HCT116 (cell line): ENCODE data around the gene CSTA. TPM values are rescaled to one million over a fixed set of nuclear protein-coding genes. Genes with fewer than 3 reads are reported as not detected.

Experiments
- ATAC-seq: fragments of 200-7000 bp; cut with Tn5 transposase; 2 replicates; pipeline ENCODE4 v1.9.1; 2020; ENCODE audit warnings: mild to moderate bottlenecking, moderate library complexity
- BruUV-seq: library from RNA; stranded (reverse); fragments of 400-500 nt; replicated peaks from 2 replicates; lab custom pipeline; 2021; lab: Mats Ljungman, UMichigan
- CTCF ChIA-PET: fragments of 300-600 bp; sonication (Branson Sonifier 250); formaldehyde crosslinking; loops from one replicate; lab custom pipeline; 2021; ENCODE audit warnings: antibody characterized with exemption; lab: Charles Lee
- POLR2A ChIA-PET: fragments of 300-600, 350-600 bp; sonication (Branson Sonifier 250); formaldehyde crosslinking; loops from one replicate; lab custom pipeline; 2021; ENCODE audit warnings: antibody characterized with exemption; lab: Charles Lee
- RAD21 ChIA-PET, 2 experiments: fragments of 300-600 bp; sonication (Branson Sonifier 250); formaldehyde crosslinking; loops; one replicate each; lab custom pipeline; 2023; ENCODE audit warnings: low total read pairs in 2 of 2; ENCODE audit not compliant: uncharacterized antibody in 2 of 2, unreplicated experiment in 2 of 2, low non-redundant PET in 1 of 2; lab: Charles Lee
- DNase-seq: peaks from one replicate; pipeline ENCODE4 v3.0.0-alpha.2; 2010; ENCODE audit warnings: low read depth, low spot score
- H2AFZ ChIP-seq: fragments of 200-600 bp; shearing (Covaris generic), sonication (generic); 2 replicates; pipeline ENCODE4 v1.6.1; 2017; ENCODE audit warnings: low read depth, mixed run types, mixed read lengths, antibody characterized with exemption, low read length; ENCODE audit not compliant: poor library complexity, severe bottlenecking
- H3K27ac ChIP-seq: 2 replicates; pipeline ENCODE4 v1.5.1; 2012; ENCODE audit warnings: low read depth, low read length
- H3K27me3 ChIP-seq: fragments of 200-600 bp; sonication (generic); 2 replicates; pipeline ENCODE4 v1.6.1; 2016; ENCODE audit warnings: mixed run types, low read length, mixed read lengths; ENCODE audit not compliant: insufficient read depth
- H3K36me3 ChIP-seq, 2 experiments: fragments of 200-500 bp in 1 of 2; fragments of 200-600 bp in 1 of 2; sonication (Bioruptor generic) in 1 of 2; sonication (generic) in 1 of 2; 2 replicates each; pipeline versions ENCODE4 v1.5.1 to v1.6.1; 2014 to 2016; ENCODE audit warnings: low read length in 2 of 2, inconsistent platforms in 1 of 2, mixed read lengths in 1 of 2, mixed run types in 1 of 2; ENCODE audit not compliant: insufficient read depth in 2 of 2, control insufficient read depth in 1 of 2
- H3K4me1 ChIP-seq, 2 experiments: fragments of 200-600 bp in 1 of 2; sonication (generic) in 1 of 2; 2 replicates each; pipeline versions ENCODE4 v1.5.1 to v1.6.1; 2012 to 2017; ENCODE audit warnings: low read length in 2 of 2, inconsistent platforms in 1 of 2, mild to moderate bottlenecking in 1 of 2, mixed read lengths in 1 of 2, mixed run types in 1 of 2, moderate library complexity in 1 of 2; ENCODE audit not compliant: insufficient read depth in 2 of 2, control insufficient read depth in 1 of 2
- H3K4me2 ChIP-seq: fragments of 200-600 bp; sonication (generic); 2 replicates; pipeline ENCODE4 v1.6.1; 2017; ENCODE audit warnings: mixed run types, low read length, mixed read lengths
- H3K4me3 ChIP-seq, 2 experiments: fragments of 200-600 bp in 1 of 2; sonication (generic) in 1 of 2; replicated peaks in 1 of 2; 2 replicates each; pipeline ENCODE4 v1.5.1; 2011 to 2016; ENCODE audit warnings: low read length in 2 of 2, control low read depth in 1 of 2, low read depth in 1 of 2, mild to moderate bottlenecking in 1 of 2, mixed read lengths in 1 of 2, mixed run types in 1 of 2
- H3K79me2 ChIP-seq: fragments of 200-600 bp; sonication (generic); 2 replicates; pipeline ENCODE4 v1.6.1; 2017; ENCODE audit warnings: mild to moderate bottlenecking, mixed run types, low read length, moderate library complexity, mixed read lengths; ENCODE audit not compliant: insufficient read depth
- H3K9ac ChIP-seq: fragments of 200-600 bp; sonication (generic); 2 replicates; pipeline ENCODE4 v1.6.1; 2016; ENCODE audit warnings: low read length, mixed read lengths
- H3K9me2 ChIP-seq: fragments of 200-600 bp; sonication (generic), shearing (Covaris generic); 2 replicates; pipeline ENCODE4 v1.6.1; 2017; ENCODE audit warnings: mixed run types, mild to moderate bottlenecking, moderate library complexity; ENCODE audit not compliant: insufficient read depth
- H3K9me3 ChIP-seq, 2 experiments: fragments of 200-500 bp in 1 of 2; fragments of 200-600 bp in 1 of 2; sonication (Bioruptor generic) in 1 of 2; sonication (generic) in 1 of 2; 2 replicates each; pipeline ENCODE4 v1.6.1; 2014 to 2017; ENCODE audit warnings: low read length in 2 of 2, mixed read lengths in 2 of 2, inconsistent platforms in 1 of 2, low read depth in 1 of 2, mild to moderate bottlenecking in 1 of 2, mixed run types in 1 of 2, moderate library complexity in 1 of 2; ENCODE audit not compliant: control insufficient read depth in 1 of 2, insufficient read depth in 1 of 2
- H4K20me1 ChIP-seq: fragments of 200-600 bp; sonication (generic), shearing (Covaris generic); 2 replicates; pipeline ENCODE4 v1.6.1; 2017; ENCODE audit warnings: mixed run types, mild to moderate bottlenecking, moderate library complexity; ENCODE audit not compliant: insufficient read depth
- CBX3 ChIP-seq: IDR thresholded peaks from 2 replicates; pipeline ENCODE4 v1.6.1; 2012; ENCODE audit warnings: low read depth
- CEBPB ChIP-seq: IDR thresholded peaks from 2 replicates; pipeline ENCODE4 v1.6.1; 2012; ENCODE audit warnings: low read depth
- EGR1 ChIP-seq: IDR thresholded peaks from 2 replicates; pipeline ENCODE4 v1.6.1; 2012; ENCODE audit warnings: low read depth
- ELF1 ChIP-seq: IDR thresholded peaks from 2 replicates; pipeline ENCODE4 v1.6.1; 2012; ENCODE audit warnings: low read depth, borderline replicate concordance
- EZH2 ChIP-seq: fragments of 200-600 bp; sonication (generic); IDR thresholded peaks from 2 replicates; pipeline ENCODE4 v1.6.1; 2017; ENCODE audit warnings: antibody characterized with exemption, mixed run types
- EZH2phosphoT487 ChIP-seq: fragments of 200-600 bp; IDR thresholded peaks from 2 replicates; pipeline ENCODE4 v1.6.1; 2018; ENCODE audit warnings: antibody characterized with exemption, borderline replicate concordance
- FOSL1 ChIP-seq: IDR thresholded peaks from 2 replicates; pipeline ENCODE4 v1.6.1; 2012; ENCODE audit warnings: low read depth
- JUND ChIP-seq: IDR thresholded peaks from 2 replicates; pipeline ENCODE4 v1.6.1; 2012
- POLR2AphosphoS5 ChIP-seq: IDR thresholded peaks from 2 replicates; pipeline ENCODE4 v1.6.1; 2011; ENCODE audit warnings: mild to moderate bottlenecking, low read depth, low read length, moderate library complexity
- RAD21 ChIP-seq: IDR thresholded peaks from 2 replicates; pipeline ENCODE4 v1.6.1; 2012; ENCODE audit warnings: low read depth, mild to moderate bottlenecking
- SIN3A ChIP-seq: IDR thresholded peaks from 2 replicates; pipeline ENCODE4 v1.6.1; 2012; ENCODE audit warnings: low read depth
- SP1 ChIP-seq: IDR thresholded peaks from 2 replicates; pipeline ENCODE4 v1.6.1; 2012; ENCODE audit warnings: low read depth
- TCF7L2 ChIP-seq: IDR thresholded peaks from 2 replicates; pipeline ENCODE4 v1.7.0; 2011; ENCODE audit warnings: borderline replicate concordance, inconsistent platforms; ENCODE audit not compliant: insufficient read depth, insufficient read length; ENCODE audit errors: extremely low read depth
- YY1 ChIP-seq: IDR thresholded peaks from 2 replicates; pipeline ENCODE4 v1.6.1; 2011; ENCODE audit warnings: low read length, low read depth, moderate library complexity, mild to moderate bottlenecking; ENCODE audit not compliant: insufficient replicate concordance; ENCODE audit errors: extremely low read depth
- ZFX ChIP-seq: fragments of 450-650 bp; IDR thresholded peaks from 2 replicates; pipeline ENCODE4 v1.6.1; 2017
- ZNF274 ChIP-seq: fragments of 200-500 bp; sonication (Bioruptor generic); IDR thresholded peaks from 2 replicates; pipeline ENCODE4 v1.6.1; 2014; ENCODE audit warnings: mild to moderate bottlenecking, low read depth, low read length, inconsistent platforms
- intact Hi-C: fragments of 100-400 bp; cut with micrococcal nuclease; formaldehyde crosslinking; loops from 2 replicates; pipeline ENCODE4 v1.10.0; 2022
- total RNA-seq: library from RNA; stranded (reverse); gene quantifications from one replicate; pipeline ENCODE4 v1.2.1, GENCODE V29; 2021; ENCODE audit not compliant: unreplicated experiment
- TF ChIP-seq, protein P1 (sequence below): IDR thresholded peaks from 2 replicates; pipeline ENCODE4 v1.6.1; 2012; ENCODE audit warnings: low read depth
- TF ChIP-seq, protein P2 (sequence below): IDR thresholded peaks from 2 replicates; pipeline ENCODE4 v1.6.1; 2012
- TF ChIP-seq, protein P3 (sequence below), 3 experiments: fragments of 200-600 bp in 1 of 3; sonication (generic) in 1 of 3; IDR thresholded peaks in 2 of 3; conservative IDR thresholded peaks in 1 of 3; 2 replicates each; pipeline ENCODE4 v1.5.1; 2012 to 2017; ENCODE audit warnings: low read depth in 2 of 3, low read length in 2 of 3, antibody characterized with exemption in 1 of 3, borderline replicate concordance in 1 of 3, control low read depth in 1 of 3, mild to moderate bottlenecking in 1 of 3, mixed read lengths in 1 of 3, mixed run types in 1 of 3, moderate library complexity in 1 of 3; ENCODE audit not compliant: insufficient read depth in 1 of 3
- TF ChIP-seq, protein P4 (sequence below): IDR thresholded peaks from 2 replicates; pipeline ENCODE4 v1.6.1; 2012

Gene CSTA
- total RNA-seq, 1 experiment from 2014 or later: 11.0 TPM

DNA sequence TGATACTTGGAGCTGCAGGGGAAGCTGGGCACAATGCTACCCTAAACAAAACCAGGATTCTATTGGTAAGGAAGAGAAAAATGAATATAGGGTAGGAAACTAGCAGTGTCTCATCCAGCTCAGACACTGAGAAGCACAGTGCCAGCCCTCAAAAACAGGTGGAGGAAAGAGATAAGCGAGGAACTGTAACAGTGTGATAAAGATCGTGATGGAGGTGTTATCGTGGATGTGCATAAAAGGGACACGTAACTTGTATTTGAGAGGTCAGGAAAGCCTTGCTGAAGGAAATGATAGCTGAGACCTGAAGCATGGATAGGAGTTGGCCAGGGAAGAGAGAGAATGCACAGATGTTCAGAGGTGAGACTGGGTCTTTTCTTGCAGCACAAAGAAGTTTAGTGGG, 30.6 kb downstream of the CSTA start:
- no peak for TF ChIP-seq TCF7L2
- no peak for TF ChIP-seq EZH2phosphoT487
- TF ChIP-seq ZNF274: no peak
- no peak for TF ChIP-seq ZFX
- no peak for TF ChIP-seq YY1
- no peak for TF ChIP-seq EZH2
- no peak for TF ChIP-seq SP1
- TF ChIP-seq, protein P1, sequence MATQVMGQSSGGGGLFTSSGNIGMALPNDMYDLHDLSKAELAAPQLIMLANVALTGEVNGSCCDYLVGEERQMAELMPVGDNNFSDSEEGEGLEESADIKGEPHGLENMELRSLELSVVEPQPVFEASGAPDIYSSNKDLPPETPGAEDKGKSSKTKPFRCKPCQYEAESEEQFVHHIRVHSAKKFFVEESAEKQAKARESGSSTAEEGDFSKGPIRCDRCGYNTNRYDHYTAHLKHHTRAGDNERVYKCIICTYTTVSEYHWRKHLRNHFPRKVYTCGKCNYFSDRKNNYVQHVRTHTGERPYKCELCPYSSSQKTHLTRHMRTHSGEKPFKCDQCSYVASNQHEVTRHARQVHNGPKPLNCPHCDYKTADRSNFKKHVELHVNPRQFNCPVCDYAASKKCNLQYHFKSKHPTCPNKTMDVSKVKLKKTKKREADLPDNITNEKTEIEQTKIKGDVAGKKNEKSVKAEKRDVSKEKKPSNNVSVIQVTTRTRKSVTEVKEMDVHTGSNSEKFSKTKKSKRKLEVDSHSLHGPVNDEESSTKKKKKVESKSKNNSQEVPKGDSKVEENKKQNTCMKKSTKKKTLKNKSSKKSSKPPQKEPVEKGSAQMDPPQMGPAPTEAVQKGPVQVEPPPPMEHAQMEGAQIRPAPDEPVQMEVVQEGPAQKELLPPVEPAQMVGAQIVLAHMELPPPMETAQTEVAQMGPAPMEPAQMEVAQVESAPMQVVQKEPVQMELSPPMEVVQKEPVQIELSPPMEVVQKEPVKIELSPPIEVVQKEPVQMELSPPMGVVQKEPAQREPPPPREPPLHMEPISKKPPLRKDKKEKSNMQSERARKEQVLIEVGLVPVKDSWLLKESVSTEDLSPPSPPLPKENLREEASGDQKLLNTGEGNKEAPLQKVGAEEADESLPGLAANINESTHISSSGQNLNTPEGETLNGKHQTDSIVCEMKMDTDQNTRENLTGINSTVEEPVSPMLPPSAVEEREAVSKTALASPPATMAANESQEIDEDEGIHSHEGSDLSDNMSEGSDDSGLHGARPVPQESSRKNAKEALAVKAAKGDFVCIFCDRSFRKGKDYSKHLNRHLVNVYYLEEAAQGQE: no peak
- no peak for TF ChIP-seq SIN3A
- TF ChIP-seq RAD21: no peak
- no peak for TF ChIP-seq CEBPB
- TF ChIP-seq FOSL1: no peak
- TF ChIP-seq ELF1: no peak
- TF ChIP-seq CBX3: no peak
- TF ChIP-seq, protein P2, sequence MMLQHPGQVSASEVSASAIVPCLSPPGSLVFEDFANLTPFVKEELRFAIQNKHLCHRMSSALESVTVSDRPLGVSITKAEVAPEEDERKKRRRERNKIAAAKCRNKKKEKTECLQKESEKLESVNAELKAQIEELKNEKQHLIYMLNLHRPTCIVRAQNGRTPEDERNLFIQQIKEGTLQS: no peak
- TF ChIP-seq POLR2AphosphoS5: no peak
- TF ChIP-seq, protein P3, sequence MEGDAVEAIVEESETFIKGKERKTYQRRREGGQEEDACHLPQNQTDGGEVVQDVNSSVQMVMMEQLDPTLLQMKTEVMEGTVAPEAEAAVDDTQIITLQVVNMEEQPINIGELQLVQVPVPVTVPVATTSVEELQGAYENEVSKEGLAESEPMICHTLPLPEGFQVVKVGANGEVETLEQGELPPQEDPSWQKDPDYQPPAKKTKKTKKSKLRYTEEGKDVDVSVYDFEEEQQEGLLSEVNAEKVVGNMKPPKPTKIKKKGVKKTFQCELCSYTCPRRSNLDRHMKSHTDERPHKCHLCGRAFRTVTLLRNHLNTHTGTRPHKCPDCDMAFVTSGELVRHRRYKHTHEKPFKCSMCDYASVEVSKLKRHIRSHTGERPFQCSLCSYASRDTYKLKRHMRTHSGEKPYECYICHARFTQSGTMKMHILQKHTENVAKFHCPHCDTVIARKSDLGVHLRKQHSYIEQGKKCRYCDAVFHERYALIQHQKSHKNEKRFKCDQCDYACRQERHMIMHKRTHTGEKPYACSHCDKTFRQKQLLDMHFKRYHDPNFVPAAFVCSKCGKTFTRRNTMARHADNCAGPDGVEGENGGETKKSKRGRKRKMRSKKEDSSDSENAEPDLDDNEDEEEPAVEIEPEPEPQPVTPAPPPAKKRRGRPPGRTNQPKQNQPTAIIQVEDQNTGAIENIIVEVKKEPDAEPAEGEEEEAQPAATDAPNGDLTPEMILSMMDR (IDR thresholded peaks at IDR 0.05 in 2 of 3, conservative IDR thresholded peaks at IDR 0.05 in 1 of 3; ENCODE audit: borderline replicate concordance in 1 of 3, insufficient read depth in 1 of 3, low read depth in 2 of 3, low read length in 2 of 3): no peak
- TF ChIP-seq, protein P4, sequence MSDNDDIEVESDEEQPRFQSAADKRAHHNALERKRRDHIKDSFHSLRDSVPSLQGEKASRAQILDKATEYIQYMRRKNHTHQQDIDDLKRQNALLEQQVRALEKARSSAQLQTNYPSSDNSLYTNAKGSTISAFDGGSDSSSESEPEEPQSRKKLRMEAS: no peak
- TF ChIP-seq EGR1: no peak
- no peak for TF ChIP-seq JUND
- BruUV-seq: no TSS peak
- POLR2A ChIA-PET: no interaction called here

More for the DNA sequence above, 30.6 kb downstream of the CSTA start:
- Histone ChIP-seq H3K36me3 (peaks cover 3 to 6% of the 10 kb centered on the region in 2 experiments; a peak in 2 of 4 replicates), H3K9ac (no peak overlapping the region), H3K4me3 (no peak overlapping the region), H3K9me2 (no peaks in the 10 kb centered on the region), H2AFZ (no peak overlapping the region), H3K27ac (no peak overlapping the region), H3K27me3 (no peaks in the 10 kb centered on the region), H3K4me2 (no peak overlapping the region), H3K4me1 (no peaks in the 10 kb centered on the region; a peak in 2 of 4 replicates), H4K20me1 (no peaks in the 10 kb centered on the region), H3K79me2 (no peaks in the 10 kb centered on the region), H3K9me3 (no peaks in the 10 kb centered on the region)
- ATAC-seq (no peak), DNase-seq (no peak)
- intact Hi-C loops: loop anchor here (1.0 to 5.0 kb wide), 3 partner anchors 48 to 809 kb away; no protein-coding TSS in a partner anchor
- RAD21 ChIA-PET: no interaction called here
- CTCF ChIA-PET: no interaction called here
